GM23248 (cell line): ENCODE data around the gene HDAC4.

ENCODE experiments used
- EZH2 ChIP-seq: fragments of 200-600 bp; sonication (generic); IDR thresholded peaks from 2 replicates; pipeline ENCODE4 v1.6.1; 2018; ENCODE audit warnings: antibody characterized with exemption, mild to moderate bottlenecking; ENCODE audit not compliant: insufficient read depth, poor library complexity, severe bottlenecking
- EZH2phosphoT487 ChIP-seq: fragments of 200-600 bp; sonication (generic); IDR thresholded peaks from 2 replicates; pipeline ENCODE4 v1.6.1; 2018; ENCODE audit warnings: antibody characterized with exemption, moderate library complexity, mild to moderate bottlenecking, low read depth; ENCODE audit not compliant: insufficient read depth

DNA sequence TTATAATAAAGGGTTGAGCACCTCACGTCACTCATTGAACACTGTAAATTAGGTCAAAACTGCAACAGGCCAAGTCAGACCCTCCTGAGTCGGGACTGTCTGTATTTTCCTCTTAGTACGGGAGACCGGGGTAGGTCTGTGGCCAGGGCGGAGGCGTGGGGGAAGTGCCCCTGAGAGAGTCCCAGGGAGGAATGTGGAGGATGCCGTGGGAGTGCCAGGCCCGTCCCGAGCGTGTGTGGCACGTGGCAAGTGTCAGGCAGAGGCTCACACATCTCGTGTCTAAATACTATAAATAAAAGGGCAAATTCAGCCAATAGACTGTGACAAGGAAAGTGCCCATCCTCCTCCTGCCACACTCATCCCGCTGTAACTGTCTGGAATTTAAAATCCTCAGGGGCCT is 6.3 kb upstream of the HDAC4 start:
- TF ChIP-seq EZH2 (no peak), EZH2phosphoT487 (no peak)
